Hematopoietic multipotent progenitor cell (in vitro differentiated cells): ENCODE data around the gene PPP2R2B. TPM values are rescaled to one million over a fixed set of nuclear protein-coding genes. Genes with fewer than 3 reads are reported as not detected.
A peak's percentile ranks its signal among the peaks of the same experiment; 100 is the strongest.
"Not testable (repeated sequence)": the region's sequence is repeated elsewhere in the genome, so short reads cannot be mapped to it uniquely, and the experiment has no call there.

Experiments
- DNase-seq, 3 donors: peaks; one replicate each; pipeline ENCODE4 v3.0.0-alpha.2; 2011 to 2015; ENCODE audit warnings: low read depth in 2 of 3, low spot score in 2 of 3
- total RNA-seq: library from RNA; depleted of rRNA; stranded (reverse); fragments of >200 nt; gene quantifications from one replicate; pipeline ENCODE4 v1.2.3, GENCODE V29; 2012

The PPP2R2B gene
- total RNA-seq, 1 donor: 1.6 TPM

GRCh38 chr5:146624179-146624578 is 254.4 kb downstream of the PPP2R2B start:
- no peak for DNase-seq

GRCh38 chr5:146623666-146624065 is 254.9 kb downstream of the PPP2R2B start:
- DNase-seq: no peak

- DNase-seq: no peak
These were observed 255.5 kb downstream of the PPP2R2B start for GRCh38 chr5:146623009-146623408.

- no peak for DNase-seq
These were observed 256.2 kb downstream of the PPP2R2B start for GRCh38 chr5:146622391-146622790.

DNA sequence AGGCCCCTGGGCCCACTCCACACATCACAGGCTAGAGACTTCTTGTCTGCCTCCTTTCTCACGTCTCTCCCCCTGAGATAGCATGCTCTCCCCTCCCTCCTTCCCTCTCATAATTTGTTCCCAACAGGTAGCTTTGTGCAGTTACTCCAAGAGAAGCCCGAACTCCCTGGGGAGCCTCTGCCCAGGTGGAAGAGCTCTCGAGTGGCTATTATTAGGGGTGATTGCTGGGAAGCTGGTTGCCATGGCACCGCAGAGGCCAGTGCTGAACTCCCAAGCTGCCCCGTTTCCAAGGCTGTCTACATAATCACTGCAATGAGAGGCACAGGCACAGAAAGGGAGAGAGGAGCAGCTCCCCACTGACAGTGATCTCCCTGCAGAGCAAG is 257.9 kb downstream of the PPP2R2B start:
- no peak for DNase-seq

- no peak for DNase-seq
These were observed 258.4 kb downstream of the PPP2R2B start for GRCh38 chr5:146620031-146620668.

GRCh38 chr5:146618434-146618833 is 260.1 kb downstream of the PPP2R2B start:
- DNase-seq: no peak

- not testable (repeated sequence) for DNase-seq
These were observed 268.8 kb downstream of the PPP2R2B start for GRCh38 chr5:146609731-146610130.

GRCh38 chr5:146607659-146608332 is 270.8 kb downstream of the PPP2R2B start:
- DNase-seq: peak in 1 of 3 donors; percentile 0

GRCh38 chr5:146606893-146607292 is 271.7 kb downstream of the PPP2R2B start:
- no peak for DNase-seq

DNA sequence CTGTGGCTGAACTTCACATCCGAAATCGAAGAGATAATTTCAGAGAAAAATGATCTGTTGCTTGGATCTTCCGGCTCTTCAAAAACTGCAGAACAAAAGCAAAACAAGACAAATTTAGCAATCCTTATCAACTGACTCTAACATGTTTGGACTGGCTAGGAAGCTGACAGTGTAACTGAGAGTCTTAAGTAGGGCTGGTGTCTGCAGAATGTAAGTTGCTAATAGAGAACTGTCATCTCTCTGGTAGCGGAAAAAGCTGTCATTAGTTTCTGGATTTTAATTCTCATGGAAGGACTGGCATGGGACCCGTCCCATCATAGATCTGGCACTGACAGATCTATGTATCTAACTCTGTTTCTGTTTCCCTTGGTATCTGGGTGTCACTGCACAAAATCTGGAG is 278.2 kb downstream of the PPP2R2B start:
- no peak for DNase-seq

- no peak for DNase-seq
These were observed 279.3 kb downstream of the PPP2R2B start for GRCh38 chr5:146599261-146599660.

GRCh38 chr5:146595088-146595487 is 283.5 kb downstream of the PPP2R2B start:
- DNase-seq: no peak

- DNase-seq: no peak
These were observed 286.2 kb downstream of the PPP2R2B start for GRCh38 chr5:146592352-146592751.

- DNase-seq: no peak
These were observed 289.6 kb downstream of the PPP2R2B start for GRCh38 chr5:146589028-146589345.

GRCh38 chr5:146588331-146589027 is 290.1 kb downstream of the PPP2R2B start:
- no peak for DNase-seq

- DNase-seq: no peak
These were observed 291.8 kb downstream of the PPP2R2B start for GRCh38 chr5:146586752-146587151.

DNA sequence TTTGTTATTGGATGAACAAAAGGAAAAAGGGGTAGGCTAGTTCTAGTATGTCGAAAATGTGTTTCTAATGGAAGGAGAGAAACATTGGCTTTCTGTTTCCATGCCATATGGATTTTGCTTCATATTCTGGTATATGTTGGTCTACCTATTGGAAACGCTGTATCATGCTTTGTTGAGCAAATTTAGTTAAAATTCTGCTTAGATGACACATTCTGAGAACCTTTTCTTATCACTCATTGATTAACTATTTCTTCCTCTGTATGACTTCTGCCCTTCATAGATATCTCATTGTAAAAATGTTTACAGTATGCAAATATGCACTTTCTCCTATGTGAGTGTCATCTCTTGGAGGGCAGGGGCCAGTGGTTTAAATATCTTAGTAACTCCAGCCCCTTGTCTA is 293.8 kb downstream of the PPP2R2B start:
- no peak for DNase-seq

- DNase-seq: no peak
These were observed 296.4 kb downstream of the PPP2R2B start for GRCh38 chr5:146582051-146582596.

DNA sequence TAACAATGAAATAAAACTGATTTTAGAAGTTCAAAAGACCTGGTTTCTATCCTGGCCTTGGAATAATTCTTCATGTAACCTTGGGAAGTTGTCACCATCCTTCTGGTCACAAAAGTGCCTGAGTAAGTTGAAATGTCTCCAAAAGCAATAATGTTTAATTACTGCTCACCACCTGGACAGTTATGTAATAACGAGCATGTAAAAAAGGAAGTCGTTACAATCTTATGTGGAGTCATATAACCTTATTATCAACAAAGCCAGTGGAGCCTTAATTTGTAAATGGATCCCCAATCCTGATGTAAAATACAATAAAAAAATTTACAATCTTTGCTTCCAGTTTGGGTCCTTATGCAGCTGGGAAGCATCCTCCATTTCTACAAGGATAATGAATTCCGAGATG is 298.3 kb downstream of the PPP2R2B start:
- no peak for DNase-seq

DNA sequence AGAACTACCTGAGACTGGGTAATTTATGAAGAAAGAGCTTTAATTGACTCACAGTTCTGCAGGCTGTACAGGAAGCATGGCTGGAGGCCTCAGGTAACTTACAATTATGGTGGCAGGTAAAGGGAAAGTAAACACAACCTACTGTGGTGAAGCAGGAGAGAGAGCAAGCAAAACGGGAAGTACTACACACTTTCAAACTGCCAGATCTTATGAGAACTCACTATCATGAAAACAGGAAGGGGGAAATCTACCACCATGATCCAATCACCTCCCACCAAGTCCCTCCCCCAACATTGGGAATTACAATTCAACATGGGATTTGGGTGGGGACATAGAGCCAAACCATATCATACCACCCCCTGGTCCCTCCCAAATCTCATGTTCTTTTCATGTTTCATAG is 303.8 kb downstream of the PPP2R2B start:
- no peak for DNase-seq

DNA sequence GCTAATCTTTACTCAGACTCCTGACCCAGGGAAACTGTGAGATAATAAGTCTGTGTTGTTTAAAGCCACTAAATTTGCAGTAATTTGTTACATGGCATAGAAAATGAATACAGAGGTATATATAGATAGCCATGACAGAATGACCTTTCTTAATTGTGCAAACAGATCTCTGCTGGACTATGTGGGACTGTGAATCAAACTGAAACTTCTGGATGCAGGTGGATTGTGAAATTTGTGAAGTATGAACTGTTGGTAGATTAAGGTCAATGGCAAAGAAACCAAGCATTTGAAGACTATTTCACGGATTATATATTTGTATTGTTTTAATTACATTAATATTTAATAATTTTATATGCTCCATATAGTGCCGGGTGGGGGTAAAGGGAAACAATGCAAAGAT is 310.4 kb downstream of the PPP2R2B start:
- no peak for DNase-seq
